Measurements from ENCODE around the gene PCDH1. TPM values are rescaled to one million over a fixed set of nuclear protein-coding genes. Genes with fewer than 3 reads are reported as not detected.
A peak's percentile ranks its signal among the peaks of the same experiment; 100 is the strongest.

The PCDH1 gene
- total and polyA plus RNA-seq, 2 of the 13 experiments (the other 11 are each of a cell fraction or from before 2014, with no cell fraction given): 0.11 to 0.83 TPM

DNA sequence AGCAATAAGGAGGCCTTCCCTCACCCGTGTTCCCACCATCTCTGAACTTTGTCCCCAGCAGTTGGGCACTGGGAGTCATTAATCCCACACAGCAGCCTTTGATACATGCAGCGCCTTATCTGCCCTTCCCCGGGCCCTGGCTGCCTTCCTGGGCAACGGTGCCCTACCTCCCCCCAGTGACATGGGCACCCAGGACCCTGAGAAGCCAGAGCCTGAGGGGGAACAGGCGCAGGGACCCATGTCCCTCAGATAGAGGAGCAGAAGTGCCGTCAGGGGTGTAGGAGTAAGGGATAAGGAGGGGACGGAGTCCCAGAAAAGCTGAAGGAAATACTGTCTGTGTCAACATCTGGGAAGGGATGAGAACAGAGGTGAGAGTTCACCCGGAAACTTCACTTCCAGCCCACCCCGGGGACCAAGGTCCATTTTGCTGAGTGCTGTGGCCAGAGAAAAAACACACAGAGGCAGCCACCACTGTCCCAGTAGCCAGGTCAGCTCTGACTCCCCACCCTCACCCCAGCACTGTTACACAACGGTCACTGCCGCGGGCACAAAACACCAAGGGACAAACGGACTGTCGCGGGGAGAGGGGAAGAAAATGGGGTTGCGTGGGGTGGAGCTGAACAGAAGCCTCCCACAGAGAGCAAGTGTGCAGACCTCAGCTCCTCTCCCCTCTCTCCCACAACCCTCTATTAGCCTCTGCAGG, 3.8 kb downstream of the PCDH1 start (continued):
- TF ChIP-seq, protein P1, sequence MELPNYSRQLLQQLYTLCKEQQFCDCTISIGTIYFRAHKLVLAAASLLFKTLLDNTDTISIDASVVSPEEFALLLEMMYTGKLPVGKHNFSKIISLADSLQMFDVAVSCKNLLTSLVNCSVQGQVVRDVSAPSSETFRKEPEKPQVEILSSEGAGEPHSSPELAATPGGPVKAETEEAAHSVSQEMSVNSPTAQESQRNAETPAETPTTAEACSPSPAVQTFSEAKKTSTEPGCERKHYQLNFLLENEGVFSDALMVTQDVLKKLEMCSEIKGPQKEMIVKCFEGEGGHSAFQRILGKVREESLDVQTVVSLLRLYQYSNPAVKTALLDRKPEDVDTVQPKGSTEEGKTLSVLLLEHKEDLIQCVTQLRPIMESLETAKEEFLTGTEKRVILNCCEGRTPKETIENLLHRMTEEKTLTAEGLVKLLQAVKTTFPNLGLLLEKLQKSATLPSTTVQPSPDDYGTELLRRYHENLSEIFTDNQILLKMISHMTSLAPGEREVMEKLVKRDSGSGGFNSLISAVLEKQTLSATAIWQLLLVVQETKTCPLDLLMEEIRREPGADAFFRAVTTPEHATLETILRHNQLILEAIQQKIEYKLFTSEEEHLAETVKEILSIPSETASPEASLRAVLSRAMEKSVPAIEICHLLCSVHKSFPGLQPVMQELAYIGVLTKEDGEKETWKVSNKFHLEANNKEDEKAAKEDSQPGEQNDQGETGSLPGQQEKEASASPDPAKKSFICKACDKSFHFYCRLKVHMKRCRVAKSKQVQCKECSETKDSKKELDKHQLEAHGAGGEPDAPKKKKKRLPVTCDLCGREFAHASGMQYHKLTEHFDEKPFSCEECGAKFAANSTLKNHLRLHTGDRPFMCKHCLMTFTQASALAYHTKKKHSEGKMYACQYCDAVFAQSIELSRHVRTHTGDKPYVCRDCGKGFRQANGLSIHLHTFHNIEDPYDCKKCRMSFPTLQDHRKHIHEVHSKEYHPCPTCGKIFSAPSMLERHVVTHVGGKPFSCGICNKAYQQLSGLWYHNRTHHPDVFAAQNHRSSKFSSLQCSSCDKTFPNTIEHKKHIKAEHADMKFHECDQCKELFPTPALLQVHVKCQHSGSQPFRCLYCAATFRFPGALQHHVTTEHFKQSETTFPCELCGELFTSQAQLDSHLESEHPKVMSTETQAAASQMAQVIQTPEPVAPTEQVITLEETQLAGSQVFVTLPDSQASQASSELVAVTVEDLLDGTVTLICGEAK (IDR thresholded peaks at IDR 0.05): no peak
- TF ChIP-seq, protein P1 (CRISPR knock-in tag; IDR thresholded peaks at IDR 0.05): peak; percentile 29; the same call in 1 of the 2 replicates
- TF ChIP-seq, protein P2, sequence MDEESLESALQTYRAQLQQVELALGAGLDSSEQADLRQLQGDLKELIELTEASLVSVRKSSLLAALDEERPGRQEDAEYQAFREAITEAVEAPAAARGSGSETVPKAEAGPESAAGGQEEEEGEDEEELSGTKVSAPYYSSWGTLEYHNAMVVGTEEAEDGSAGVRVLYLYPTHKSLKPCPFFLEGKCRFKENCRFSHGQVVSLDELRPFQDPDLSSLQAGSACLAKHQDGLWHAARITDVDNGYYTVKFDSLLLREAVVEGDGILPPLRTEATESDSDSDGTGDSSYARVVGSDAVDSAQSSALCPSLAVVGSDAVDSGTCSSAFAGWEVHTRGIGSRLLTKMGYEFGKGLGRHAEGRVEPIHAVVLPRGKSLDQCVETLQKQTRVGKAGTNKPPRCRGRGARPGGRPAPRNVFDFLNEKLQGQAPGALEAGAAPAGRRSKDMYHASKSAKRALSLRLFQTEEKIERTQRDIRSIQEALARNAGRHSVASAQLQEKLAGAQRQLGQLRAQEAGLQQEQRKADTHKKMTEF (CRISPR knock-in tag; IDR thresholded peaks at IDR 0.05): peak; percentile 43; the same call in 1 of the 2 replicates
- peak; percentile 24; the same call in 1 of the 2 replicates for TF ChIP-seq ZNF350 (CRISPR knock-in tag; IDR thresholded peaks at IDR 0.05; ENCODE audit: borderline replicate concordance, low read depth)
- peak; percentile 29; the same call in 1 of the 2 replicates for TF ChIP-seq ZNF788 (CRISPR knock-in tag; IDR thresholded peaks at IDR 0.05; ENCODE audit: borderline replicate concordance)
- TF ChIP-seq SMAD3 (CRISPR knock-in tag; IDR thresholded peaks at IDR 0.05): no peak
- TF ChIP-seq HNF4A (CRISPR knock-in tag; IDR thresholded peaks at IDR 0.05): peak; percentile 49
- 0 out of 2 replicates have a peak, but pooled peaks have one; percentile 53 for TF ChIP-seq ZNF746 (CRISPR knock-in tag; IDR thresholded peaks at IDR 0.05)
- TF ChIP-seq HDAC2 (CRISPR knock-in tag; IDR thresholded peaks at IDR 0.05): peak; percentile 42; the same call in 1 of the 2 replicates
- no peak for TF ChIP-seq ZNF17 (CRISPR knock-in tag; IDR thresholded peaks at IDR 0.05)
- no peak for TF ChIP-seq SOX6 (IDR thresholded peaks at IDR 0.05)
- peak; percentile 44 for TF ChIP-seq SOX6 (CRISPR knock-in tag; IDR thresholded peaks at IDR 0.05)
- TF ChIP-seq STAG1 (CRISPR knock-in tag; IDR thresholded peaks at IDR 0.05): no peak
- TF ChIP-seq HNF4G (IDR thresholded peaks at IDR 0.05; ENCODE audit: borderline replicate concordance, low read depth, low read length): peak; percentile 64; the same call in 1 of the 2 replicates
- peak; percentile 76 for TF ChIP-seq HNF4G (CRISPR knock-in tag; IDR thresholded peaks at IDR 0.05; ENCODE audit: borderline replicate concordance, low read depth)
- TF ChIP-seq HOXA3 (CRISPR knock-in tag; IDR thresholded peaks at IDR 0.05): peak; percentile 10; the same call in 1 of the 2 replicates
- TF ChIP-seq ZNF451 (CRISPR knock-in tag; IDR thresholded peaks at IDR 0.05): 0 out of 2 replicates have a peak, but pooled peaks have one; percentile 24
- TF ChIP-seq IRX3 (CRISPR knock-in tag; IDR thresholded peaks at IDR 0.05; ENCODE audit: borderline replicate concordance, low read depth): no peak
- TF ChIP-seq NCOA1 (CRISPR knock-in tag; IDR thresholded peaks at IDR 0.05): no peak
- TF ChIP-seq, protein P3, sequence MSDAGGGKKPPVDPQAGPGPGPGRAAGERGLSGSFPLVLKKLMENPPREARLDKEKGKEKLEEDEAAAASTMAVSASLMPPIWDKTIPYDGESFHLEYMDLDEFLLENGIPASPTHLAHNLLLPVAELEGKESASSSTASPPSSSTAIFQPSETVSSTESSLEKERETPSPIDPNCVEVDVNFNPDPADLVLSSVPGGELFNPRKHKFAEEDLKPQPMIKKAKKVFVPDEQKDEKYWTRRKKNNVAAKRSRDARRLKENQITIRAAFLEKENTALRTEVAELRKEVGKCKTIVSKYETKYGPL (CRISPR knock-in tag; IDR thresholded peaks at IDR 0.05): peak; percentile 86; the same call in 1 of the 2 replicates
